Measurements from ENCODE around the gene ODC1.
A peak's percentile ranks its signal among the peaks of the same experiment; 100 is the strongest.

The ODC1 gene

GRCh38 chr2:10481666-10482157 is 33.6 kb upstream of the ODC1 start:
- Histone ChIP-seq H4K8ac (ENCODE audit: low read length) (no peak overlapping the region), H2BK120ac (ENCODE audit: low read depth, low read length) (no peak overlapping the region)

DNA sequence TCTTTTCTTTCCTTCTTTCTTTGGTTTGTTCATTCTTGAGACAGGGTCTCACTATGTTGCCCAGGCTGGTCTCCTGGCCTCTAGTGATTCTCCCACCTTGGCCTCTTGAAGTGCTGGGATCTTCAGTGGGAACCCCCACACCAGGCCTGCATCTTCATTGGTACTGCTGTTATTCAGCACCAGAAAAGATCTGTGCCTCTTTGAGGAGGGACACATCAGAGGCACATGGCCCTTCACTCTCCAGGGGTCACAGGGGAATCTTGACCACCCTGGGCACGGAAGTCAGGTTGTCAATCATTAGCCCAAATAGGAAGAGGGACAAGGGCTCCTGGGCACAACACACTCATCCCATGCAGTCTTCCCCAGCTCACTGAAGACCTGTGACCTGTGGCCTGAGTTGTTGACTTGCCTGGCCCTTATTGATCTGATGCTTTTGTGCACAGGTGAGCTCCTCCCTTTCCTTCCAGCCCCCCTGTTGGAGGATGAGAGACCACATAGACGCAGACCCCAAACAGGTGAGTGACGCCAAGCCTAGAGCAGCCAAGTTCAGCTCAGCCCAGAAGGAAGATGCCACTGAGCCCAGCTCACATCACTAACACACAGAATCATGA is 33.0 kb upstream of the ODC1 start:
- Histone ChIP-seq H4K91ac (ENCODE audit: low read length) (no peak overlapping the region), H2BK12ac (ENCODE audit: low read length in 2 of 2) (no peak overlapping the region), H3K18ac (ENCODE audit: low read depth in 1 of 2, low read length in 2 of 2) (no peak overlapping the region), H3K79me1 (replicated peaks; ENCODE audit: low read length, poor library complexity, severe bottlenecking) (no peaks in the 10 kb centered on the region), H3K9ac (ENCODE audit: low read length) (no peak overlapping the region), H2AFZ (ENCODE audit: low read depth, low read length) (no peak overlapping the region), H2BK120ac (ENCODE audit: low read depth, low read length) (no peak overlapping the region), H3K27ac (ENCODE audit: low read length, poor library complexity, severe bottlenecking) (no peak overlapping the region), H3K4me1 (ENCODE audit: control insufficient read depth, insufficient read depth, low read depth, low read length) (peaks cover 5% of the 10 kb centered on the region), H3K4me3 (ENCODE audit: insufficient read depth in 1 of 2, low read depth in 1 of 2, low read length in 2 of 2) (no peak overlapping the region), H3K23ac (ENCODE audit: low read length in 2 of 2) (no peak overlapping the region), H3K36me3 (ENCODE audit: control insufficient read depth in 1 of 2, insufficient read depth in 2 of 2, low read depth in 1 of 2, low read length in 2 of 2) (no peaks in the 10 kb centered on the region), H3K27me3 (ENCODE audit: control insufficient read depth in 1 of 2, insufficient read depth in 1 of 2, low read length in 2 of 2) (peaks cover 0 to 59% of the 10 kb centered on the region in 2 experiments), H2BK15ac (ENCODE audit: low read depth, poor library complexity, severe bottlenecking) (no peak overlapping the region), H3K4ac (ENCODE audit: low read depth in 1 of 2, low read length in 2 of 2) (no peak overlapping the region), H3K14ac (ENCODE audit: low read length in 2 of 2) (no peak overlapping the region), H3K9me3 (ENCODE audit: control insufficient read depth, low read length) (no peaks in the 10 kb centered on the region), H3K4me2 (ENCODE audit: low read length, poor library complexity, severe bottlenecking) (no peak overlapping the region), H2AK5ac (ENCODE audit: low read length, severe bottlenecking) (no peak overlapping the region), H2BK5ac (ENCODE audit: low read depth, low read length, poor library complexity, severe bottlenecking) (no peak overlapping the region), H4K8ac (ENCODE audit: low read length) (no peak overlapping the region)
- no peak for DNase-seq
- 86% methylated on average over 2 of the region's 3 CpGs for WGBS

More at GRCh38 chr2:10481666-10482157, 33.6 kb upstream of the ODC1 start:
- Histone ChIP-seq H3K4me3 (ENCODE audit: insufficient read depth in 1 of 2, low read depth in 1 of 2, low read length in 2 of 2) (no peak overlapping the region), H2AK5ac (ENCODE audit: low read length, severe bottlenecking) (no peak overlapping the region), H3K36me3 (ENCODE audit: control insufficient read depth in 1 of 2, insufficient read depth in 2 of 2, low read depth in 1 of 2, low read length in 2 of 2) (no peaks in the 10 kb centered on the region), H2BK12ac (ENCODE audit: low read length in 2 of 2) (no peak overlapping the region), H3K14ac (ENCODE audit: low read length in 2 of 2) (no peak overlapping the region), H2AFZ (ENCODE audit: low read depth, low read length) (no peak overlapping the region), H3K4me1 (ENCODE audit: control insufficient read depth, insufficient read depth, low read depth, low read length) (peaks cover 5% of the 10 kb centered on the region), H3K27ac (ENCODE audit: low read length, poor library complexity, severe bottlenecking) (no peak overlapping the region), H3K4me2 (ENCODE audit: low read length, poor library complexity, severe bottlenecking) (no peak overlapping the region), H2BK5ac (ENCODE audit: low read depth, low read length, poor library complexity, severe bottlenecking) (no peak overlapping the region), H3K9me3 (ENCODE audit: control insufficient read depth, low read length) (no peaks in the 10 kb centered on the region), H3K79me1 (replicated peaks; ENCODE audit: low read length, poor library complexity, severe bottlenecking) (no peaks in the 10 kb centered on the region), H3K9ac (ENCODE audit: low read length) (no peak overlapping the region), H3K23ac (ENCODE audit: low read length in 2 of 2) (no peak overlapping the region), H4K91ac (ENCODE audit: low read length) (no peak overlapping the region), H3K27me3 (ENCODE audit: control insufficient read depth in 1 of 2, insufficient read depth in 1 of 2, low read length in 2 of 2) (peaks cover 0 to 64% of the 10 kb centered on the region in 2 experiments), H3K4ac (ENCODE audit: low read depth in 1 of 2, low read length in 2 of 2) (no peak overlapping the region), H2BK15ac (ENCODE audit: low read depth, poor library complexity, severe bottlenecking) (no peak overlapping the region), H3K18ac (ENCODE audit: low read depth in 1 of 2, low read length in 2 of 2) (no peak overlapping the region)
- 90% methylated on average over 10 of the region's 10 CpGs for WGBS
- no peak for DNase-seq

GRCh38 chr2:10480359-10480949 is 32.3 kb upstream of the ODC1 start:
- Histone ChIP-seq H2BK5ac (ENCODE audit: low read depth, low read length, poor library complexity, severe bottlenecking) (no peak overlapping the region), H3K9me3 (ENCODE audit: control insufficient read depth, low read length) (no peaks in the 10 kb centered on the region), H3K36me3 (ENCODE audit: control insufficient read depth in 1 of 2, insufficient read depth in 2 of 2, low read depth in 1 of 2, low read length in 2 of 2) (no peaks in the 10 kb centered on the region), H2BK15ac (ENCODE audit: low read depth, poor library complexity, severe bottlenecking) (no peak overlapping the region), H3K14ac (ENCODE audit: low read length in 2 of 2) (no peak overlapping the region), H4K91ac (ENCODE audit: low read length) (no peak overlapping the region), H3K79me1 (replicated peaks; ENCODE audit: low read length, poor library complexity, severe bottlenecking) (no peaks in the 10 kb centered on the region), H3K27ac (ENCODE audit: low read length, poor library complexity, severe bottlenecking) (no peak overlapping the region), H2BK12ac (ENCODE audit: low read length in 2 of 2) (no peak overlapping the region), H2AK5ac (ENCODE audit: low read length, severe bottlenecking) (no peak overlapping the region), H2AFZ (ENCODE audit: low read depth, low read length) (no peak overlapping the region), H3K27me3 (ENCODE audit: control insufficient read depth in 1 of 2, insufficient read depth in 1 of 2, low read length in 2 of 2) (peaks cover 0 to 55% of the 10 kb centered on the region in 2 experiments), H3K4me1 (ENCODE audit: control insufficient read depth, insufficient read depth, low read depth, low read length) (peaks cover 5% of the 10 kb centered on the region), H3K23ac (ENCODE audit: low read length in 2 of 2) (no peak overlapping the region), H3K4me2 (ENCODE audit: low read length, poor library complexity, severe bottlenecking) (no peak overlapping the region), H3K4ac (ENCODE audit: low read depth in 1 of 2, low read length in 2 of 2) (no peak overlapping the region), H3K4me3 (ENCODE audit: insufficient read depth in 1 of 2, low read depth in 1 of 2, low read length in 2 of 2) (no peak overlapping the region), H3K9ac (ENCODE audit: low read length) (no peak overlapping the region), H2BK120ac (ENCODE audit: low read depth, low read length) (no peak overlapping the region), H4K8ac (ENCODE audit: low read length) (no peak overlapping the region), H3K18ac (ENCODE audit: low read depth in 1 of 2, low read length in 2 of 2) (no peak overlapping the region)
- 85% methylated on average over 2 of the region's 2 CpGs for WGBS
- no peak for DNase-seq

DNA sequence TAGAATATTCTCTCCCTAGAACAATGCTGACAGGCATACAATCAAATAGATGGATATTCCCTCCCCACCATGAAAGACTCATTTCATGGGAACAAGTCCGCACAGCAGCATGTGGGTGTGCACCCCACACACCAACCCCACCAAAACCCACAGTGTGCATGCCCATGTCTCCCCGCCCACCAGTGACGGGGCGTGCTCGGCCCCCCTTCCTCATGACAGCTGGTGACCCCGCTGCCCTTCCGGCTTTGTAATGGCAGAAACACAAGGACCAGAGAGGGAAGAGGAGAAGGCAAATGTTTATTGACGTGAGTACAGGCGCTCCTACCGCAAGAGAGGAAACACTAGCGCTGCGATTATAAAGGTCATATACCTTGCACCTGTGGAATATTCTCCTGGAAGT is 30.8 kb upstream of the ODC1 start:
- Histone ChIP-seq H3K4me1 (ENCODE audit: control insufficient read depth, insufficient read depth, low read depth, low read length) (peaks cover 5% of the 10 kb centered on the region), H3K4me2 (ENCODE audit: low read length, poor library complexity, severe bottlenecking) (no peak overlapping the region), H4K91ac (ENCODE audit: low read length) (no peak overlapping the region), H3K9me3 (ENCODE audit: control insufficient read depth, low read length) (no peaks in the 10 kb centered on the region), H3K23ac (ENCODE audit: low read length in 2 of 2) (peak overlapping the region in 1 of 2 experiments; percentile 70), H2BK12ac (ENCODE audit: low read length in 2 of 2) (no peak overlapping the region), H3K14ac (ENCODE audit: low read length in 2 of 2) (no peak overlapping the region), H3K79me1 (replicated peaks; ENCODE audit: low read length, poor library complexity, severe bottlenecking) (no peaks in the 10 kb centered on the region), H3K27me3 (ENCODE audit: control insufficient read depth in 1 of 2, insufficient read depth in 1 of 2, low read length in 2 of 2) (peaks cover 0 to 61% of the 10 kb centered on the region in 2 experiments), H4K8ac (ENCODE audit: low read length) (no peak overlapping the region), H2AK5ac (ENCODE audit: low read length, severe bottlenecking) (no peak overlapping the region), H3K4ac (ENCODE audit: low read depth in 1 of 2, low read length in 2 of 2) (no peak overlapping the region), H2BK120ac (ENCODE audit: low read depth, low read length) (no peak overlapping the region), H2BK5ac (ENCODE audit: low read depth, low read length, poor library complexity, severe bottlenecking) (no peak overlapping the region), H3K27ac (ENCODE audit: low read length, poor library complexity, severe bottlenecking) (no peak overlapping the region), H3K18ac (ENCODE audit: low read depth in 1 of 2, low read length in 2 of 2) (no peak overlapping the region), H3K4me3 (ENCODE audit: insufficient read depth in 1 of 2, low read depth in 1 of 2, low read length in 2 of 2) (no peak overlapping the region), H3K36me3 (ENCODE audit: control insufficient read depth in 1 of 2, insufficient read depth in 2 of 2, low read depth in 1 of 2, low read length in 2 of 2) (no peaks in the 10 kb centered on the region), H2BK15ac (ENCODE audit: low read depth, poor library complexity, severe bottlenecking) (no peak overlapping the region), H3K9ac (ENCODE audit: low read length) (no peak overlapping the region), H2AFZ (ENCODE audit: low read depth, low read length) (no peak overlapping the region)
- DNase-seq, result no peak
- 86% methylated on average over 9 of the region's 12 CpGs for WGBS

All from mesenchymal stem cell (in vitro differentiated cells and primary cell).